ENCODE measurements around the gene SCUBE1.

DNA sequence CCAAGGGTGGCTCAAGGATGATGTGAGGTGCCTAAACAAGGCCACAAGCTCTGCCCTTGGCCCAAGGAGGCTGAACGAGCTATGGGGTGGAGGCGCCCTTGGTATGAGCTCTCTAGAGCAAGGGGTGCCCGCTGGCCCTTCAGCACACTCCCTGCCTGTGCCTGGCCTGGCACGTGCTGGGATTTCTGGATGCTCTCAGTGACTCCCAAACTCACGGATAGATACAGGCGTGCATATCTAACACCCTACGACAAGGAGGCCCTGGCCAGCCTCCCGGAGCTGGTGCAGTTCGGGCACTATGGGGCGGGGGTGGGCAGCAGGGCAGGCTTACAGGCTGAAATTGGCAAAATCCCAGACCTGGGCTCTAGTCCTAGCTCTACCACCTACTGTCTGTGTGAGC is 30.6 kb downstream of the SCUBE1 start:
- TF ChIP-seq CTCF (IDR thresholded peaks at IDR 0.05): no peak
- no peak for TF ChIP-seq EZH2 (IDR thresholded peaks at IDR 0.05)
